ENCODE data around the gene WDR59. TPM values are rescaled to one million over a fixed set of nuclear protein-coding genes. Genes with fewer than 3 reads are reported as not detected.

Gene WDR59
- total RNA-seq, 1 experiment from 2014 or later: 95.4 TPM

DNA sequence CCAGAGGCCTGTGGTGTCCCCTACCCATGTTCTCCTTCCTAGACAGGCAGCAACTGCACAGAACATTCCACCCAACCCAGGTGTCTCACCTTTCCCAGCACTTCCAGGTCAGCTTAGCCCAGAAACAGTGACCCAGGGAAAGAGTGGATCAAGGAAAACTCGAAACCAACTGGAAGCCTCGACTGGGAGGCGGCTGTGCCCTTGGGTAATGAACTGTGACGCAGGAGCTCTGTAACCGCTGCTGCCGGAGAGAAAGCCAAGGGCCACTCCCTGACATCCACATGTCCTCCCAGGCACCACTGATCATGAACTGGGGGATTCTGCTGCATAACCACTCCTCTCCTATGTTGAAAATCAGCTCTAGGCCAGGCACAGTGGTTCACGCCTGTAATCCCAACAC lies 34.4 kb downstream of the WDR59 start:
- CTCF ChIA-PET: no interaction called here
- BruUV-seq (replicated peaks): no TSS peak
- Mint-ChIP-seq H3K27ac (ENCODE audit: unreplicated experiment) (no peak overlapping the region), H3K4me3 (ENCODE audit: low read depth, unreplicated experiment) (no peak overlapping the region), H3K36me3 (ENCODE audit: insufficient read depth, unreplicated experiment) (peaks cover 21% of the 10 kb centered on the region), H3K9me3 (ENCODE audit: low read depth, unreplicated experiment) (no peaks in the 10 kb centered on the region), H3K27me3 (ENCODE audit: unreplicated experiment) (no peaks in the 10 kb centered on the region), H3K4me1 (ENCODE audit: low read depth, unreplicated experiment) (no peaks in the 10 kb centered on the region)
- no peak for DNase-seq
- TF ChIP-seq, protein P1, sequence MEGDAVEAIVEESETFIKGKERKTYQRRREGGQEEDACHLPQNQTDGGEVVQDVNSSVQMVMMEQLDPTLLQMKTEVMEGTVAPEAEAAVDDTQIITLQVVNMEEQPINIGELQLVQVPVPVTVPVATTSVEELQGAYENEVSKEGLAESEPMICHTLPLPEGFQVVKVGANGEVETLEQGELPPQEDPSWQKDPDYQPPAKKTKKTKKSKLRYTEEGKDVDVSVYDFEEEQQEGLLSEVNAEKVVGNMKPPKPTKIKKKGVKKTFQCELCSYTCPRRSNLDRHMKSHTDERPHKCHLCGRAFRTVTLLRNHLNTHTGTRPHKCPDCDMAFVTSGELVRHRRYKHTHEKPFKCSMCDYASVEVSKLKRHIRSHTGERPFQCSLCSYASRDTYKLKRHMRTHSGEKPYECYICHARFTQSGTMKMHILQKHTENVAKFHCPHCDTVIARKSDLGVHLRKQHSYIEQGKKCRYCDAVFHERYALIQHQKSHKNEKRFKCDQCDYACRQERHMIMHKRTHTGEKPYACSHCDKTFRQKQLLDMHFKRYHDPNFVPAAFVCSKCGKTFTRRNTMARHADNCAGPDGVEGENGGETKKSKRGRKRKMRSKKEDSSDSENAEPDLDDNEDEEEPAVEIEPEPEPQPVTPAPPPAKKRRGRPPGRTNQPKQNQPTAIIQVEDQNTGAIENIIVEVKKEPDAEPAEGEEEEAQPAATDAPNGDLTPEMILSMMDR (IDR thresholded peaks at IDR 0.05; ENCODE audit: unreplicated experiment): no peak
- intact Hi-C loops (cut with micrococcal nuclease; ENCODE audit: unreplicated experiment): no loop called here

DNA sequence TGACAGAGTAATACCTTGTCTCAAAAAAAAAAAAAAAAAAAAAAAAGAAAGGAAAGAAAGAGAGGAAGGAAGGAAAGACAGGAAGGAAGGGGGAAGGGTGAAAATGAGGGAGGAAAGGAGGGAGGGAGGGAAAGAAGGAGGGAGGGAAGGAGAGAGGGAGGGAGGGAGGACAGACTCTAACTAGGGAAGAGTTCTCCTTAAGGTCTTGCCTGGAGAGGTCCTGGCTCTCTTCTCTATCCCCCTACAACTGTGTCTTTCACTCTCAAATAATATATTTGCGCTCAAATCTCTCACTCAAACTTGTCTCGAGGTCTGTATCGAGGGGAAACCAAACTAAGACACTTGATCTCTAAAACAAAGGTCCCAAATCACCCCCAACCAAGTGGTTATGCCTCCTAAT lies 35.6 kb downstream of the WDR59 start:
- peaks cover 21% of the 10 kb centered on the region for H3K36me3 Mint-ChIP-seq (ENCODE audit: insufficient read depth, unreplicated experiment)
- CTCF ChIA-PET: interaction anchor here (0.6 kb wide), 1 partner anchor 22 kb away, joined by 3 read pairs; no protein-coding TSS in a partner anchor

DNA sequence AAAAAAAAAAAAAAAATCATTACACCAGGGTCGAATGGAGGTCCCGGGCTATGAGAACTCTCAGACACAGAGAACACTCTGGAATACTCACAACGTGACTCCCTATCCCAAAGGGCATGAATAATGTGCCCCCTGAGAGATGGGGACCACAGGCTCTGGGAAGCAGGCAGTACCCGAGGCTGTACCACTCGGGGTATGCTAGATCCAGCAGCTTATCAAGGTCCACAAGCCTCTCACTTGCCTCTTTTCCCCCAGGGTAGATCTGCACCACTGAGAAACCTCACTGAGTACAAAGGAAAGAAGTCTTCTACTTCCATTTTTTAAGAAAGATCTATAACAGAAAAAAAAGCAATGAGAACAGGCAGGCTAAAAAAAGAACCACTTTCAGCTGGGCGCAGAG lies 40.5 kb downstream of the WDR59 start:
- H3K4me3 Mint-ChIP-seq (ENCODE audit: low read depth, unreplicated experiment): no peak overlapping the region
- intact Hi-C loops (cut with micrococcal nuclease; ENCODE audit: unreplicated experiment): no loop called here
- no peak overlapping the region for H3K27ac Mint-ChIP-seq (ENCODE audit: unreplicated experiment)
- H3K9me3 Mint-ChIP-seq (ENCODE audit: low read depth, unreplicated experiment): no peaks in the 10 kb centered on the region
- TF ChIP-seq, protein P1 (IDR thresholded peaks at IDR 0.05; ENCODE audit: unreplicated experiment): no peak
- DNase-seq: no peak
- H3K4me1 Mint-ChIP-seq (ENCODE audit: low read depth, unreplicated experiment): no peaks in the 10 kb centered on the region
- BruUV-seq (replicated peaks): no TSS peak
- H3K27me3 Mint-ChIP-seq (ENCODE audit: unreplicated experiment): no peaks in the 10 kb centered on the region
- peaks cover 16% of the 10 kb centered on the region for H3K36me3 Mint-ChIP-seq (ENCODE audit: insufficient read depth, unreplicated experiment)
- CTCF ChIA-PET: interaction anchor here (1.5 kb wide), 1 partner anchor 22 kb away, joined by 3 read pairs; no protein-coding TSS in a partner anchor

More for the DNA sequence above, 35.6 kb downstream of the WDR59 start:
- no peaks in the 10 kb centered on the region for H3K9me3 Mint-ChIP-seq (ENCODE audit: low read depth, unreplicated experiment)
- no TSS peak for BruUV-seq (replicated peaks)
- no peaks in the 10 kb centered on the region for H3K4me1 Mint-ChIP-seq (ENCODE audit: low read depth, unreplicated experiment)
- intact Hi-C loops (cut with micrococcal nuclease; ENCODE audit: unreplicated experiment): no loop called here
- no peak for DNase-seq
- no peak overlapping the region for H3K27ac Mint-ChIP-seq (ENCODE audit: unreplicated experiment)
- TF ChIP-seq, protein P1 (IDR thresholded peaks at IDR 0.05; ENCODE audit: unreplicated experiment): no peak
- H3K4me3 Mint-ChIP-seq (ENCODE audit: low read depth, unreplicated experiment): no peak overlapping the region
- no peaks in the 10 kb centered on the region for H3K27me3 Mint-ChIP-seq (ENCODE audit: unreplicated experiment)

DNA sequence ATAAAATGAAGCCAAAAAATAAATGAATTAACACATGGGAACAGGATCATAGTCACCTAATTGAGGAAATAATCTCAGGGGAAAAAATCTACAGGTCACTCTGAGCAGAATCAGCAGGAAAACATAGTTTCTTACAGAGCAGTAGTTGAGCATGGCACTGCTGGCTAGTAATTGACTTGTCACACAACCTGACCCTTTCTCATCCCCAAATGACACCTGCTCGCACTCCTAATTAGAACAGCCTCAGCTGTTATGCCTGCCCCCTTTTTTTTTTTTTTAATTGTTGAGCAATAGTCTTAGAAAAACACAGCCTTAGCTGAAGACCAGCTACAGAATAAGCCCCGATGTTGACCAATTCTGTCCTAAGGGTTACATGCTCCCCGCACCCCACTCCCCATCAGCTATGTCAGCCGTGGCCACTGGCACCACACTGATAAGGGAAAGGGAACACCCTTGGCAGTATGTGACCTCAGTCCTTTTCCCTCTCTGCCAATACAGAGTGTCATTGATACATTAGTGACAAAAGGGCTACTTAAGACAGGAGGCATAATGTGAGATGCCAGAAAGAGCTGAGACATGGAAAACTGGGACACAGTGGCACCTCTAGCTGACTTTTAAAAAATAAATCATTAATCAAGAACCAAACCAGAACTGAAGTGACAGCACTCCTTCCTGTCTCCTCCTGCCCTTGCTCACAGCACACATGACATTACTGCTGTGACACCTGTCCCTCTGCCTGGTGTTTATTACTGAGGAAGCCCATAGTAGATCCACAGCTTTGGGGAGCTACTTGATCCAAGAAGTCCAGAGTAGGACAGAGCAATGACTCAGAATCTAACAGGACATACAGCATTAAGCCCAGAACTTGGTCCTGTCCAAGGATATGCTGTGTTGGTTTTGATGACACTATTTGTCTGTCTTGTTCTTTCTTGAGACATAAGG lies 41.7 kb downstream of the WDR59 start:
- TF ChIP-seq, protein P1 (IDR thresholded peaks at IDR 0.05; ENCODE audit: unreplicated experiment): no peak
- no peak for DNase-seq
- H3K9me3 Mint-ChIP-seq (ENCODE audit: low read depth, unreplicated experiment): no peaks in the 10 kb centered on the region
- H3K4me1 Mint-ChIP-seq (ENCODE audit: low read depth, unreplicated experiment): no peaks in the 10 kb centered on the region
- peaks cover 10% of the 10 kb centered on the region for H3K36me3 Mint-ChIP-seq (ENCODE audit: insufficient read depth, unreplicated experiment)
- intact Hi-C loops (cut with micrococcal nuclease; ENCODE audit: unreplicated experiment): no loop called here
- H3K27me3 Mint-ChIP-seq (ENCODE audit: unreplicated experiment): no peaks in the 10 kb centered on the region
- no peak overlapping the region for H3K27ac Mint-ChIP-seq (ENCODE audit: unreplicated experiment)
- BruUV-seq (replicated peaks): no TSS peak
- H3K4me3 Mint-ChIP-seq (ENCODE audit: low read depth, unreplicated experiment): no peak overlapping the region
- CTCF ChIA-PET: interaction anchor here (0.6 to 1.5 kb wide), 2 partner anchors 8 to 23 kb away, joined by 3 to 4 read pairs; no protein-coding TSS in a partner anchor

Data from Calu3 (cell line).